Neural progenitor cell (in vitro differentiated cells): Measurements from ENCODE around the gene FRAS1. TPM values are rescaled to one million over a fixed set of nuclear protein-coding genes. Genes with fewer than 3 reads are reported as not detected.

Source experiments
- DNase-seq: peaks from one replicate; pipeline ENCODE4 v3.0.0-alpha.2; 2016; ENCODE audit warnings: low spot score
- H2AFZ ChIP-seq: fragments of 200-600 bp; sonication (generic); replicated peaks from 2 replicates; pipeline ENCODE4 v1.6.1; 2016; ENCODE audit warnings: antibody characterized with exemption
- H3F3A ChIP-seq: fragments of 200-600 bp; sonication (generic); 2 replicates; pipeline ENCODE4 v1.6.1; 2016; ENCODE audit warnings: antibody characterized with exemption, low read depth
- H3K27ac ChIP-seq: fragments of 200-600 bp; sonication (generic); 2 replicates; pipeline ENCODE4 v1.5.1; 2016; ENCODE audit warnings: mild to moderate bottlenecking
- H3K27me3 ChIP-seq: fragments of 200-600 bp; sonication (generic); 2 replicates; pipeline ENCODE4 v1.6.1; 2016; ENCODE audit warnings: mild to moderate bottlenecking, moderate library complexity
- H3K36me3 ChIP-seq: fragments of 200-600 bp; sonication (generic); 2 replicates; pipeline ENCODE4 v1.5.1; 2016
- H3K4me1 ChIP-seq: fragments of 200-600 bp; sonication (generic); 2 replicates; pipeline ENCODE4 v1.6.1; 2016; ENCODE audit warnings: mixed run types
- H3K4me2 ChIP-seq: fragments of 200-600 bp; sonication (generic); 2 replicates; pipeline ENCODE4 v1.6.1; 2016
- H3K4me3 ChIP-seq: fragments of 200-600 bp; sonication (generic); 2 replicates; pipeline ENCODE4 v1.5.1; 2016
- H3K79me2 ChIP-seq: fragments of 200-600 bp; sonication (generic); 2 replicates; pipeline ENCODE4 v1.6.1; 2016; ENCODE audit warnings: low read depth
- H3K9ac ChIP-seq: fragments of 200-600 bp; sonication (generic); 2 replicates; pipeline ENCODE4 v1.6.1; 2016
- H3K9me3 ChIP-seq: fragments of 200-600 bp; sonication (generic); 2 replicates; pipeline ENCODE4 v1.5.1; 2016; ENCODE audit warnings: low read depth
- H4K20me1 ChIP-seq: fragments of 200-600 bp; sonication (generic); 2 replicates; pipeline ENCODE4 v1.6.1; 2016; ENCODE audit warnings: low read depth
- H3K27ac Mint-ChIP-seq: 3 replicates; pipeline ENCODE4 v1.8.0; 2021; ENCODE audit warnings: mixed read lengths
- H3K27me3 Mint-ChIP-seq: 2 replicates; pipeline ENCODE4 v1.8.0; 2022; ENCODE audit warnings: low read depth, mild to moderate bottlenecking, inconsistent platforms, moderate library complexity, mixed read lengths; ENCODE audit not compliant: insufficient read depth
- H3K36me3 Mint-ChIP-seq: 3 replicates; pipeline ENCODE4 v1.8.0; 2021; ENCODE audit warnings: mixed read lengths
- H3K4me1 Mint-ChIP-seq: 3 replicates; pipeline ENCODE4 v1.8.0; 2021; ENCODE audit warnings: mixed read lengths
- H3K4me3 Mint-ChIP-seq: 3 replicates; pipeline ENCODE4 v1.8.0; 2021; ENCODE audit warnings: mild to moderate bottlenecking, moderate library complexity, mixed read lengths
- H3K9me3 Mint-ChIP-seq: 3 replicates; pipeline ENCODE4 v1.8.0; 2020; ENCODE audit warnings: mixed read lengths
- EZH2 ChIP-seq: fragments of 200-600 bp; sonication (generic); IDR thresholded peaks from 2 replicates; pipeline ENCODE4 v1.6.1; 2017; ENCODE audit warnings: antibody characterized with exemption, mild to moderate bottlenecking, moderate library complexity
- EZH2phosphoT487 ChIP-seq: fragments of 200-600 bp; sonication (generic); IDR thresholded peaks from 2 replicates; pipeline ENCODE4 v1.6.1; 2017; ENCODE audit warnings: antibody characterized with exemption
- total RNA-seq: library from RNA; depleted of rRNA; stranded (reverse); fragments of >200 nt; gene quantifications from 2 replicates; pipeline ENCODE4 v1.2.3, GENCODE V29; 2015; ENCODE audit warnings: low replicate concordance
- TF ChIP-seq, protein P1 (sequence below): fragments of 200-600 bp; sonication (generic); IDR thresholded peaks from 2 replicates; pipeline ENCODE4 v1.5.1; 2017; ENCODE audit warnings: antibody characterized with exemption, mild to moderate bottlenecking

FRAS1 gene
- total RNA-seq, 1 donor from 2014 or later: 21.3 TPM

DNA sequence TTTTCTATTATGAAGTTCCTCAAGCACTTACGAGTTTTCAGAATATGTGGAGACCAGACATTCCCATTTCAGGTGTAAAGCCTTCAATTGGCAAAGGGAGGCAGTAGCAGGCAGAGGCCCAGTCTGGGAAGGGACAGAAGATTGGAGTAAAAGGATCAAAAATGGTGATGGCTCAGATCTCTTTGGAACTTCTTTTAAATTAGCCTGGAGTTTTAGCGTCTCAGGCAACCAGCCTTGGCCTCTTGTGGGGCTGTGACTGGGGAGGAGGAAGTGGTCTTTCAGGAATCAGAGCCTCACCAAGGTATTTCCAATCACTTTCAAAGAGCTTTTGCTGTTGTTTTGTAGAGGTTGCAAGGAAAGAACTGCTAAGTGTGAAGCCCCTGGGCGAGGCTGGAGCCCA is 239.1 kb downstream of the FRAS1 start:
- H3K27ac Mint-ChIP-seq: no peak overlapping the region
- no peak overlapping the region for H3K4me3 ChIP-seq
- peaks cover 4% of the 10 kb centered on the region for H3K9me3 Mint-ChIP-seq
- no peaks in the 10 kb centered on the region for H3K27me3 Mint-ChIP-seq
- no peaks in the 10 kb centered on the region for H3K4me1 Mint-ChIP-seq
- no peaks in the 10 kb centered on the region for H4K20me1 ChIP-seq
- H3K36me3 ChIP-seq: no peaks in the 10 kb centered on the region
- peaks cover 4% of the 10 kb centered on the region for H3K36me3 Mint-ChIP-seq
- DNase-seq: no peak
- H3K27me3 ChIP-seq: no peaks in the 10 kb centered on the region
- H3F3A ChIP-seq: peaks cover 6% of the 10 kb centered on the region
- no peak overlapping the region for H3K27ac ChIP-seq
- H3K9me3 ChIP-seq: no peaks in the 10 kb centered on the region
- H3K4me2 ChIP-seq: no peak overlapping the region
- H3K9ac ChIP-seq: no peak overlapping the region
- TF ChIP-seq, protein P1, sequence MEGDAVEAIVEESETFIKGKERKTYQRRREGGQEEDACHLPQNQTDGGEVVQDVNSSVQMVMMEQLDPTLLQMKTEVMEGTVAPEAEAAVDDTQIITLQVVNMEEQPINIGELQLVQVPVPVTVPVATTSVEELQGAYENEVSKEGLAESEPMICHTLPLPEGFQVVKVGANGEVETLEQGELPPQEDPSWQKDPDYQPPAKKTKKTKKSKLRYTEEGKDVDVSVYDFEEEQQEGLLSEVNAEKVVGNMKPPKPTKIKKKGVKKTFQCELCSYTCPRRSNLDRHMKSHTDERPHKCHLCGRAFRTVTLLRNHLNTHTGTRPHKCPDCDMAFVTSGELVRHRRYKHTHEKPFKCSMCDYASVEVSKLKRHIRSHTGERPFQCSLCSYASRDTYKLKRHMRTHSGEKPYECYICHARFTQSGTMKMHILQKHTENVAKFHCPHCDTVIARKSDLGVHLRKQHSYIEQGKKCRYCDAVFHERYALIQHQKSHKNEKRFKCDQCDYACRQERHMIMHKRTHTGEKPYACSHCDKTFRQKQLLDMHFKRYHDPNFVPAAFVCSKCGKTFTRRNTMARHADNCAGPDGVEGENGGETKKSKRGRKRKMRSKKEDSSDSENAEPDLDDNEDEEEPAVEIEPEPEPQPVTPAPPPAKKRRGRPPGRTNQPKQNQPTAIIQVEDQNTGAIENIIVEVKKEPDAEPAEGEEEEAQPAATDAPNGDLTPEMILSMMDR: peak; percentile 25
- no peak for TF ChIP-seq EZH2phosphoT487
- no peak overlapping the region for H3K4me3 Mint-ChIP-seq
- no peaks in the 10 kb centered on the region for H3K79me2 ChIP-seq
- peaks cover 15% of the 10 kb centered on the region for H3K4me1 ChIP-seq
- no peak overlapping the region for H2AFZ ChIP-seq

DNA sequence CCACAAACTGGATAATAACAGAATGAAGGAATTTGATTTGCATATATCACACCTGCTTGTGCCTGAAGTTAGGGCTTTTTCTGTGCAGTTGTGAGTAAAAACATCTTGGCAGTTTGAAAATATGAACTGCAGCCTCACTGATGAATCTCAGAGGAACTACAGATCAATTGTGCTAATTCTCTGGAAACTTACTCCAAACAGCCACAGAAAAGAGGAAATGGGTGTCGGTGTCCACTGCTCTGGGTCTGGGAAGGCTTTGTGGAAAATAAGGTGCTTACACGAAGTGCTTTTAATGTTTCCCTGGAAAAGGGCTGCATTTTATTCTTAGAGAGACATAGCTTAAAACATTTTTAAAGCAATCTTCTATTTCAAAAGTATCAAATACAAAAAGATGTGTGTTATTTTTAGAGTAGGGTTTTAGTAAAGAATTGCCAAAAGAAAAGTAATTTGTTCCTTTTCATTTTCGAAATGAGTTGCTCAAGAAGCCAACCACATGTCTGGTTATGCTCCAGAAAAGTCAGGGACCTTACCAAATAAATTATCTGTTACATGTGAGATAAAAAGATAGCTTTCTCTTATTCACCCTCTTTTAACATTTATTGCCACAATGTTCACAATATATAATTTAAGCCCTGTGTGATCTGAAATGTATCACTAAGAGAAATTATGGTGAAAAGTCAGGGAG is 240.1 kb downstream of the FRAS1 start:
- Histone ChIP-seq H3K27me3 (no peaks in the 10 kb centered on the region), H2AFZ (no peak overlapping the region), H3K4me2 (no peak overlapping the region), H3K4me3 (no peak overlapping the region), H3K79me2 (no peaks in the 10 kb centered on the region), H3K9me3 (no peaks in the 10 kb centered on the region), H3K9ac (no peak overlapping the region), H3K4me1 (peaks cover 12% of the 10 kb centered on the region), H3K36me3 (no peaks in the 10 kb centered on the region), H3K27ac (no peak overlapping the region), H3F3A (peaks cover 6% of the 10 kb centered on the region), H4K20me1 (no peaks in the 10 kb centered on the region)
- Mint-ChIP-seq H3K4me1 (no peaks in the 10 kb centered on the region), H3K27ac (no peak overlapping the region), H3K27me3 (no peaks in the 10 kb centered on the region), H3K36me3 (peaks cover 4% of the 10 kb centered on the region), H3K4me3 (no peak overlapping the region), H3K9me3 (peaks cover 4% of the 10 kb centered on the region)
- TF ChIP-seq, protein P1: no peak
- TF ChIP-seq EZH2: no peak
- no peak for TF ChIP-seq EZH2phosphoT487
- DNase-seq: no peak

DNA sequence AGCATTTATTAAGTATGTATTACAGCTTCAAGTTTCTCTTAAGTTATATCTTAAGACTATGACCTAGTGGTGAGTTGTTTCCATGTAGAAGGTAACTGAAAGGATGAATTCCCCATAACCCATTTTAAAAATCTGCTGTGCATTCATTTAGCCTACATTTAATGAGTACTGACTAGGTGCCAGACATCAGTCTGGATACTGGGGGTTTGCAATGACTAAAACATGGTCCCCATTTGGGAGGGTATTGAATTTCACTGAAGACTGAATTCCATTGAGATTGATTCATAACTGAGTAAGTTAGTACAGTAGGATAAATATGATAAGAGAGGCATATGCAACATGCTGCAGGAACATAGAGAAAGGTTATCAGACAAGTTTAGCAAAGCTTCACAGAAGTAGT is 241.5 kb downstream of the FRAS1 start:
- no peaks in the 10 kb centered on the region for H3K79me2 ChIP-seq
- TF ChIP-seq EZH2 (no peak), EZH2phosphoT487 (no peak)
- TF ChIP-seq, protein P1: no peak
- no peak overlapping the region for H3K4me3 ChIP-seq
- no peaks in the 10 kb centered on the region for H3K9me3 ChIP-seq
- H3K27ac Mint-ChIP-seq: peak overlapping the region; percentile 26
- H3K4me1 Mint-ChIP-seq: no peaks in the 10 kb centered on the region
- H3K4me3 Mint-ChIP-seq: no peak overlapping the region
- peaks cover 6% of the 10 kb centered on the region for H3F3A ChIP-seq
- no peaks in the 10 kb centered on the region for H3K27me3 Mint-ChIP-seq
- H3K36me3 Mint-ChIP-seq: peaks cover 4% of the 10 kb centered on the region
- H3K27me3 ChIP-seq: no peaks in the 10 kb centered on the region
- no peak overlapping the region for H2AFZ ChIP-seq
- H3K27ac ChIP-seq: no peak overlapping the region
- no peaks in the 10 kb centered on the region for H3K36me3 ChIP-seq
- no peaks in the 10 kb centered on the region for H4K20me1 ChIP-seq
- H3K9ac ChIP-seq: no peak overlapping the region
- no peak overlapping the region for H3K4me2 ChIP-seq
- H3K4me1 ChIP-seq: peaks cover 8% of the 10 kb centered on the region
- no peak for DNase-seq
- peaks cover 4% of the 10 kb centered on the region for H3K9me3 Mint-ChIP-seq
